ENCODE measurements around the gene BCO2.
"Not testable (repeated sequence)": the region's sequence is repeated elsewhere in the genome, so short reads cannot be mapped to it uniquely, and the experiment has no call there.

Gene BCO2

DNA sequence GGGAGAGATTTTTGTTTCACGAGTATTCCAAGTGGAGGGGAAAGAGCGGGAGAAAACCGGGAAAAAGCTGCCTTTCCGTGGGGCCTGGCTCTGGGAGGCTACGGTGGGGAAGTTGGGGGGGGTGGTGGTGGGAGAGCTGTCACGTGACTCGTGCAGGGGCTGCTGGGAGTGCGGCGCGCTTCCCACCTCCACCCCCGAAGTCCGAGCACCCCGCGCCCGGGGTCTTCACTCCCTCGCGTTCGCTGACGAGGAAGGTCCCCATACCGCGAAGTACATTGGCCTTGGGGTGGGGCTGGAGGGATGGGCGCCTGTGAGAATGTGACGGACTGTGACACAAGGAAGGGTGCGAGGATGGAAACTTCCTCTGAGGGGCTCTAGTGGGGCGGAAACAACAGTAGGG lies 8.2 kb upstream of the BCO2 start, which contains the start of gene TEX12:
Gene TEX12 (plus strand): TSS at position 228 of the 400 bp plus-strand sequence. CDS start 1,897 bp downstream, outside the sequence.
- no peak for DNase-seq

DNA sequence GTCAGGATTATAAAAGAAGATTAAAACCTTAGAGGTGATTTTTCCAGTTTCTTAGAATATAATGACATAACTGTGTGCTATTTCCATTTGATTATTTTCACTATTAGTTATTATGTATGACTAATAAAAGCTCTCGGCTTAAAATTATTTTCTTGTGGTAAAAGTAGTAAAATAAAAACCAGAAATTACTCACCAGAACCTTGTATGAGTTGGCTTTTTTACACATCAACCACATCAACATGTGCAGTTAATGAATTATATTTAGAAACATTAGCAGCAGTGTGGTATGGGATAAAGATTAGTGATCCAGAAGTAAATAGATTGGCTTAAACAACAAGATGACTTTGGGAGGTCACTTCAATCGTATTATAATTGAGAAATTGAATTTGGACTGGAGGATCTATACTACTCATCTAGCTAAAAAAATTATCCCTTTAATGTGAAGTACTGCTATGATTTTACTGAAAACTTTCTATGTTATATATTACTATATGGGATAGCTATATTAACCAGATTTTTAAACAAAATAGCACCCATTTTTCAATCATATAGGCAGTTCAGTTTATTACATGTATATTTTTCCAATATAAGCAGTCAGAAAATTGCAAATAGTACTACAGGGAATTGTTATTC lies 2.8 kb upstream of the BCO2 start:
- DNase-seq: no peak

DNA sequence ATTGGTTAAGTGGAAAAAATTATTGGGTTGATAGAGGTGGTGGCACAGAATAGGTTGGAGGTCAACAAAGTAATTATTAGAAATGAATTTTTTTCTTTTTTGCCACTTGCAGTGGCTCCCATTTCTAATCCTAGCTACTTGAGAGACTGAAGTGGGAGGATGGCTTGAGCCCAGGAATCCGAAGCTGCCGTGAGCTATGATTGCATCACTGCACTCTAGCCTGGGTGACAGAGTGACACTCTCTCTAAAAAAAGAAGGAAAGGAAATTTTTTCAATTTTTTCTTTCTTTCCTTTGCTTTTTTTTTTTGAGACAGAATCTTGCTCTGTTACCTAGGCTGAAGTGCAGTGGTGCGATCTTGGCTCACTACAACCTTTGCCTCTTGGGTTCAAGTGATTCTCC lies 2.2 kb upstream of the BCO2 start:
- DNase-seq: no peak

DNA sequence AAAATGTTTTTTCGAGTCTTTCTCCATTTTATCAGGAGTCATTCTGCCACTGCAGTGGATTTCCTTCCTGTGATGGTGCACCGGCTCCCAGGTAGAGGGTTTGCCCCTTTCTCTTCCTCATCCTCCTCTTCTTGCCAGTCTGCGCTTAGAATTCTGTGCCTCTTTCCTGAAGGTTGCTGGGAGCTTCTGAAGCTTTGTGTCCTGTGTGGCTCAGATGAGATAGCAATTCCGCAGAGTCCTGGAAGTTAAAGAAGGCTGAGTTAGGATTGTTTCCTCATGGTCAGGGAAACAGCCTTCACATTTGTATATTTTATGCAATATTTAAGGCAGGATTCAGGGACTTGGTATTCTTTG lies 264 bp downstream of the BCO2 start:
- DNase-seq: no peak

DNA sequence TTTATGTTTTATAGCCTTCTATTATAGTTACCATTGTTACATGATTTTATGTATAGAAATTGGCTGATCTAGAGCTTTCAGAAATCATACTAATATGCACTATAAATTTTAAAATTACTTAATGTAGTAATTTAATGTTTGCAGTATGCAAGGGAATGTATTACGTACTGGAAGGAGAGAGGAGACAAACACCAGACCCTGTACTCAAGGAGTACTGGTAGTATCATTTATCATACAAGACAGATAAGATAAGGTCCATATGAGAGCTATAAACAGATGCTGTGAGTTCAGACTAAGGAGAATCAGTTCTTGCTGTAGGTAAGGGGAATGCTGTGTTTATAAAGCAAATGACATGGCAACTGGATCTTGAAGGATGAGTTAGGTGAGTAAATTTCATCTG lies 765 bp downstream of the BCO2 start:
- no peak for DNase-seq

DNA sequence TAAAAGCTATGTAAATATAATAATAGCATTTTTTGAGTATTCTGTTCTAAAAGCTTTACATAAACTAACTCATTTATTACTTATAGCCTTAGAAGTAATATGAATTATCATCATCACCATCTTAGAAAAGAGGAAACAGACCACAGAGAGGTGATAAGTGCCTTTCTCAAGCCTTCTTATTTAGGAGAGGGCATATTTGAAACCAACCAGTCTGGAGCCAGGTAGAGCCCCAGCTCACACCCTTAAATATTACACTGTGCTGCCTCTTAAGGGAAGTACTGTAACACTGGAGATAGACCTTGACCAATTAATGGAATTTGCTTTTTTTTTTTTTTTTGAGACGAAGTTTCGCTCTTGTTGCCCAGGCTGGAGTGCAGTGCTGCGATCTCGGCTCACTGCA lies 2.3 kb downstream of the BCO2 start:
- DNase-seq: no peak

DNA sequence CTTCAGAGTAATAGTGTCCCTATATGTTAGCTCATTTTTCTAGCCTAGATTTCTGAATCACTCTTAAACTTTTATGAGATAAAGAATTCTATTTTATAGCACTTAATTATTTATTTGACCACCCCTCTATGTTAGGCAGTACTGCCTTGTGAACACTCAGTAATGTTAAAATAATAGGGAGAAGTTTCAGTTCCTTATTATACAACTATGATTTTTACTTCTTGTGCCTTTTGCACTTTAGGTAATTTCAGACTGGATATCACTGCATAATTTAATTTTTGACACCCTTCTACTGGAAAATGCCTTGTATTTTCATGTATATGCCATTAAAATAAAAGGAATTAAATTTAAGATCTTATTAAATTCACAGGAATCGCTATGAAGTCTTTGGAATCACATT lies 3.1 kb downstream of the BCO2 start:
- no peak for DNase-seq

DNA sequence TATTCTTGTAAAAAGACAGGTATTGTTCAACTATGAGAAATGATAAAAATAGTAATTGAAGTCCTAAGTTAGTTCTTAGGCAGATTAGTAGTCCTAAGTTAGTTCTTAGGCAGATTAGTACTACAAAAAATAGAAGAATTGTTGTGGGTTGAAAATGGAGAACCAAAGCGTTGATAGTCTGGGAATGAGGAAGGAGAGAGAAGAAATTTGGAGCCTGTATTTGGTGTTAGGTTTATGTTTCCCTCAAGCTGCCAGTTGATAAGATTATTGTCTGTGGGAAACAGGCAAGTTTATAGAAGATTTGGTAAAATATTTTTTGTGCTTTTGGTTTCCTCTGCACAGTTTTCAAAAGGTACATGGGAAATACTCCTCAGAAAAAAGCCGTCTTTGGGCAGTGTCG lies 3.6 kb downstream of the BCO2 start:
- DNase-seq: no peak

DNA sequence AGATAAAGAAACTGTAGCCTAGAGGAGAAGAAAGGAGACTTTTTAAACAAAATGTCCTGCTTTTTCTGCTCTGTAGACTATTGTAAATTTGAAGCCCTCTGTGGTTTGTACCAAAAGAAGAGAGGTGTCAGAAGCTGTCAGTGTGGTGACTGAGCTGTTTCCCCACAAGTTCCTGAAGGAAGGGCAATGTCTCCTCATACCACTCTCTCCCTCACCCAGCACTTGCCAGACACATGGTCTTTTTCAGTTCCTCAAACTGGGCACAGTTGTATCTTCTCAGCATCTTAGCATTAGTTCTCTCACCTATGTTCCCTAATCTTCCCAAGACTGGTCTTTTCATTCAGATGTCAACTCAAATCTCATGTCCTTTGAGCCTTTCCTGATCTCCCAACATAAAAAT lies 4.3 kb downstream of the BCO2 start:
- no peak for DNase-seq

DNA sequence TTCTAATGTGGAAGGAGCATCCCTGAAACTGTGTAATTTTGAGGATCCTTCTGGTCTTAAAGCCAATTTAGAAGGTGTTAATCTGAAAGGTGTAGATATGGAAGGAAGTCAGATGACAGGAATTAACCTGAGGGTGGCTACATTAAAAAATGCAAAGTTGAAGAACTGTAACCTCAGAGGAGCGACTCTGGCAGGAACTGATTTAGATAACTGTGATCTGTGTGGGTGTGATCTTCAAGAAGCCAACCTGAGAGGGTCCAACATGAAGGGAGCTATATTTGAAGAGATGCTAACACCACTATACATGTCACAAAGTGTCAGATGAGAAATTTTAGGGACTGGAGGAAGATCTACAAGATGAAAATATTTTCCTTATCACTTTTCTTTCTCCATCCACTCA lies 7.6 kb downstream of the BCO2 start:
- DNase-seq: no peak

DNA sequence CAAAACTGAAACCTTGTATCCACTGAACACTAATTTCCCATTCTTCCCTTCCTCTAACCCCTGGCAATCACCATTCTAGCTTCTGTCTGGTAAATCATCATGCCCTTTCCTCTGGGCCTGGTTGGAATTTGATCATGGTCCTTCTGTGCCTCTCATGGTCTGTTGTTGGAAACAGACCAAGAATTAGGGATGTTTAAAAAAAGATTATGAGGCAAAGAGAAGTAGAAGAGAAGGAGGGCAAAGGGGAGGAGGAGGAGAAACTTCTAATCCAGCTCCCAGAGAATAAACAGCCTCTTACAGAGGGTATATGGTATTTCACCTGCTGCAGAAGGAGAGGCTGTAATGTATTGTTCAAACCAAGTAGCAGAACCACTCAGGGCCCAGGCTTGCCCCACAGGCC lies 10.6 kb downstream of the BCO2 start:
- DNase-seq: no peak

DNA sequence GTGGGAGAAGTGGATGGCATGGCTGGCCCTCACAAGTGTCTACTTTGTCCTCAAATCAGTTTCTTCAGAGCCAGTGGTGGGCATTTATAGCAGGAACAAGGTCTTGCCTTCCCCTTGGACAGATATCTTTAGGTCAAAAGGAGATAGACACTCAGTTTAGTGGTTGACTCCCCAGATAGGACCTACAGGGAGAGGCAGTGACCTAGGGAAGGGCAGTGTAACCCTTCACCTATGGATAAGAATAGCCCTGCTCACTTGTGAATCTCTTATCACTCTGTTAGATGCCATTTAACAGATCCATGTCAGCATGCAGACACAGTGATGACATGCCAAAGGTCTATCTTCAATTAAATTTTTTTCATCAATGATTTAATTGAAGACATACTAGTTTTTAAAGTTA lies 11.0 kb downstream of the BCO2 start:
- no peak for DNase-seq

DNA sequence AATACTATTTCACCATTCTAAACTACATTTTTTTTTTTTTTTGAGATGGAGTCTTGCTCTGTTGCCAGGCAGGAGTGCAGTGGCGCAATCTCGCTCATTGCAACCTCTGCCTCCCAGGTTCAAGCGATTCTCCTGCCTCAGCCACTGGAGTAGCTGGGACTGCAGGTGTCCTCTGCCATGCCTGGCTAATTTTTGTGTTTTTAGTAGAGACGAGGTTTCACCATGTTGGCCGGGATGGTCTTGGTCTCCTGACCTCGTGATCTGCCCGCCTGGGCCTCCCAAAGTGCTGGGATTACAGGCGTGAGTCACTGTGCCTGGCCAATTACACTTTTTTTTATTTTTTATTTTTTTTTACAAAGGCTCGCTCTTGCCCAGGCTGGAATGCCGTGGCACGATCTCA lies 19.8 kb downstream of the BCO2 start:
- DNase-seq: not testable (repeated sequence)

DNA sequence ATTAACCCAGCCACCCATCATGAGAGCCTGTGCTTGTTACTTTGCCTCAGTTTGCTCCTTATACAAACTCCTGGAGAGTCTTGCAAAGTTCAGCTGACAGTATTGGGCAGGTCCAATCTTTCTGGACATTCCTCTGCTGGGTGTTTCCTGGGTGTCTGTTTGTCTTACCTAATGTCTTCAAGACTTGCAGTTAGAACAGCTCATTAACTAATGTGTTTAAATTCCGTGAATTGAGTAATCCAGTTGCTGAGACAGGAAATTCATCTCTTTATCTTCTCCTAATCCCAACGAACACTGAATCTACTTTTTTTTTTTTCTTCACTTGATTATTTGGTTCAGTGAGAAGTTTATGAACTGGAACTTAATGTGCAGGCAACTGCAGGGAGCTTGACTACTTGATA lies 20.6 kb downstream of the BCO2 start:
- no peak for DNase-seq

DNA sequence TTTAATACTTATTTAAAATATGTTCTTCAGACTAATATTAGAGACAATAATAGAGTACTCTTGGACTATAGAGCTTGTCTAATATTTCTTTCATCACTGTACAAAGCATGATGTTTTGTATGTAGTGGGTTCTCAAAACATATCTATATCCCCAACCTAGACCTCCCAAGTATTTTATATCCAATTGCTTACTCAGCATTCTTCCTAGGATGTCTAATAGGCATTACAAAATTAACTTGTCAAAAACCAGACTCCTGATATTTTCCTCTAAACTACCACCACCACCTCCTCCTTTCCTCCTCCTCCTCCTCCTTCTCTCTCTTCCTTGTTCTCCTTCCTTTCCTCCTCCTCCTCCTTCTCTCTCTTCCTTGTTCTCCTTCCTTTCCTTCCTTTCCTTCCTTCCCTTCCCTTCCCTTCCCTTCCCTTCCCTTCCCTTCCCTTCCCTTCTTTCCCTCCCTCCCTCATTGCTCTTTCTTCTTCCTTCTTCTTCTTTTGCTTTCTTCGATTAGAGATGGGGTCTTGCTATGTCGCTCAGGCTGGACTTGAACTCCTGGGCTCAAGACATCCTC lies 21.3 kb downstream of the BCO2 start:
- no peak for DNase-seq

DNA sequence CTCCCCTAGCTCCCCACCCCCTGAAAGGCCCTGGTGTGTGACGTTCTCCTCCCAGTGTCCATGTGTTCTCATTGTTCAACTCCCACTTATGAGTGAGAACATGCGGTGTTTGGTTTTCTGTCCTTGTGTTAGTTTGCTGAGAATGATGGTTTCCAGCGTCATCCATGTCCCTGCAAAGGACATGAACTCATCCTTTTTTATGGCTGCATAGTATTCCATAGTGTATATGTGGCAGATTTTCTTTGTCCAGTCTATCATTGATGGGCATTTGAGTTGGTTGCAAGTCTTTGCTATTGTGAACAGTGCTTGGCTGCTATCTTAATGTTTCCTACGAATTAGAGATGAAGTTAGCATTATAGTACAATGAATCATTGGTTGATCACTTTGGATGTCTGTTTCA lies 23.8 kb downstream of the BCO2 start:
- DNase-seq: not testable (repeated sequence)

DNA sequence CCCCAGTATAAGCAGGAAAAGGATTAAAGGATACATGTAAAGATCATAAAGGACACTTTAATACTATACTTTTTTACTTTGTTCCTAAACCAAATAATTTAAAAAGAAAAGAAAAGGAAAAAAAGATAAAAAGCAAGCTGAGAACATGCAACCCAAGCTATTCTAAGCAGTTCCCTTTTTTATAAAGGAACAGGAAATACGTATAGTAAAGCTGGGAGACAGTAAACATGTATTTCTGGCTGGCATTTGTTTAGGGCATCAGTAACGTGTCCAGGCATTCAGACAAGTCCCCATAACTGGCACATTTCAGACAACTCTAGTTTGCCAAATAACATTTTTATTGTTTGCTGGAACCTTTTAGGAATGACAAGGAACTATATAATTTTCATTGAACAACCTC lies 24.9 kb downstream of the BCO2 start:
- DNase-seq: no peak

DNA sequence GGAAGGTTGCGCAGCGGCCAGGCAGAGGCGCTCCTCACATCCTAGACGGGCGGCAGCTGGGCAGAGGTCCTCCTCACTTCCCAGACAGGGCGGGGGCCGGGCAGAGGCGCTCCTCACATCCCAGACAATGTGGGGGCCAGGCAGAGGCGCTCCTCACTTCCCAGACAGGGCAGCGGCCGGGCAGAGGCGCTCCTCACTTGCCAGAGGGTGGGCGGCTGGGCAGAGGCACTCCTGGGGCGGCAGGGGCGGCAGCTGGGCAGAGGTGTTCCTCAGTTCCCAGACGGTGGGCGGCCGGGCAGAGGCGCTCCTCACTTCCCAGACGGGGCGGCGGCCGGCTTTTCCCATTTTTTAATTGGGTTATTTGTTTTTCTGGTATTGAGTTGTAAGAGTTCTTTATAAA lies 30.8 kb downstream of the BCO2 start:
- DNase-seq: no peak

DNA sequence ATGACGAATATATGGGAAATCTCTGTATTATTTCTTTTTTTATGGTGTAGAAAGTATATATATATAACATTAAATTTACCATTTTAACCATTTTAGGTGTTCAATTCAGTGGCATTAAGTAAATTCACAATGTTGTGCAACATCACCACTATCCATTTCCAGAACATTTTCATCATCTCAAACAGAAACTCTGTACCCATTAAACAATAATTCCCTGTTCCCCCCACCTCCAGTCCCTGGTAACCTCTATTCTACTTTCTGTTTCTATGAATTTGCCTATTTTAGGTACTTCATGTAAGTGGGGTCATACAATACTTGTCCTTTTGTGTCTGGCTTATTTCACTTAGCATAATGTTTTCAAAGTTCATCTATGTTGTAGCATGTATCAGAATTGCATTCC lies 35.6 kb downstream of the BCO2 start:
- DNase-seq: no peak

DNA sequence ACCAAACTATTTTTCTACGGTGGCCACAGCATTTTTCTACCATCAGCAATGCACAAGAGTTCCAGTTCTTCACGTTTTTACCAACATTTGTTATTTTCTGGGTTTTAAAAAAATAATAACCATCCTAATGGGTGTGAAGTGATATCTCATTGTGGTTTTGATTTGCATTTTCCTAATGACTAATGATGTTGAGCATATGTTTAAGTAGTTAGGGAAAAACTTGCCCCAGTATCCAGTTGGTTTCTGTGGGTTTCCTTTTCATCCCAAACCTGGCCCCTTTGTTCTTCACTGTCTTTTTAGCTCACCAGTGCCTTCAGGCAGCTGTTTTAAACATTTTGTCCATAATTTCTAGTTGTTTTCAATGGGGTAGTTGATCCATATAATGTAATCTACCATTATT lies 36.2 kb downstream of the BCO2 start:
- no peak for DNase-seq

DNA sequence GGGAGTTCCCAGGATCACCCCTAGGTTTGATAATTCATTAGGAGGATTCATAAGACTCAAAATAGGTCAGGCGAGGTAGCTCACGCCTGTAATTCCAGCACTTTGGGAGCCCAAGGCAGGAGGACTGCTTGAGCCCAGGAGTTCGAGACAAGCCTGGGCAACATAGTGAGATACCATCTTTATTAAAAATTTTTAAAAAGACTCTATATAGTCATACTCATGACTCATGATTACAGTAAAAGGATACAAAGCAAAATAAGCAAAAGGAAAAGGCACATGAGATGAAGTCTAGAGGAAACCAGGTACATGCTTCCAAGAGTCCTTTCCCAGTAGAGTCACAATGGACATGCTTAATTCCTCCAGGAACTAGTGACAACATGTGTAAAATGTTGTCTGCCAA lies 37.0 kb downstream of the BCO2 start:
- DNase-seq: no peak

DNA sequence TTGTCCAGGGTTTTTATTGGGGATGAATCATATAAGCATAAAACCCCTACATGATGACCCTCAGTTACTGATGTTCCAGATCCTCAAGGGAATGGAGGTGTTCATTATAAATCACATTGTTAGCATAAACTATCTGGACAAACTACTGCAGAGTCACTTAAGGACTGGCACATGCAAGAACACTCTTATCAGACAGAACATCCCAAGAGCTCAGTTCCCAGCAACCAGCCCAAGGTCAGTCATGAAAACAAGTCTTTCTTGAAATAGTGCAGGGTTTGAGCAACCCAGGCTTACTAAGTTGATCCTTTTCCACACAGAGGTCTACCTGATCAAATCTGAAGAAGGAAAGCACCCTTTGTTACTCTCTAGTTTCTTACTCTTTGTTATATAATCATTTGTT lies 37.4 kb downstream of the BCO2 start:
- DNase-seq: no peak

DNA sequence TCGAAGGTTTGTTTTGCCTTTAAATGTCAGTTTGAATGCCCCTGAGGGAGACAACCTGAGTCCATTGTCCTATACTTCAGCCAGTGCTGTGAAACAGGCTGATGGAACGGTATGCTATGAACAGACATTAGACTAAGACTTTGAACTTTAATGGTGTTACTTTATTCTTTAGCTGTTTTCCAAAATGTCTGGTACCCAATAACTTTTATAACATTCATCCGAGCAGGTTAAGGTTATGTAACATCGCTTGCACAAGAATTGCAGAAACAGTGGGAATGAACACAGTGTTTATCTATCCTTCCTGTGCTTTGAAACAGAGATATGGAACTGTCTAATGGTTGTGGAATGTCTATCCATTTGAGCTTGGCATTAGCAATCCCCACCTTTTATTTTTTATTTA lies 38.4 kb downstream of the BCO2 start:
- no peak for DNase-seq

DNA sequence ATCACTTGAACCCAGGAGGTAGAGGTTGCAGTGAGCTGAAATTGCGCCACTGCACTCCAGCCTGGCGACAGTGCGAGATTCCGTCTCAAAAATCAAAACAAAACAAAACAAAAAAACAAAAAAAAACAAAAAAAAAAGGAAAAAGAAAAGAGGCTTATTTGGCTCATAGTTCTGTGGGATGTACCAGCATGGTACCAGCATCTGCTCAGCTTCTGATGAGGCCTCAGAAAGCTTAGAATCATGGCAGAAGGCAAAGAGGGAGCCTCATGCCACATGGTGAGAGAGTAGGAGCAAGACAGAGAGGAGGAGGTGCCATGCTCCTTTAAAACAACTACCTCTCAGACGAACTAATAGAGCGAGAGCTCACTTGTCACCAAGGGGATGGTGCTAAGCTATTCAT lies 40.3 kb downstream of the BCO2 start:
- DNase-seq: no peak

DNA sequence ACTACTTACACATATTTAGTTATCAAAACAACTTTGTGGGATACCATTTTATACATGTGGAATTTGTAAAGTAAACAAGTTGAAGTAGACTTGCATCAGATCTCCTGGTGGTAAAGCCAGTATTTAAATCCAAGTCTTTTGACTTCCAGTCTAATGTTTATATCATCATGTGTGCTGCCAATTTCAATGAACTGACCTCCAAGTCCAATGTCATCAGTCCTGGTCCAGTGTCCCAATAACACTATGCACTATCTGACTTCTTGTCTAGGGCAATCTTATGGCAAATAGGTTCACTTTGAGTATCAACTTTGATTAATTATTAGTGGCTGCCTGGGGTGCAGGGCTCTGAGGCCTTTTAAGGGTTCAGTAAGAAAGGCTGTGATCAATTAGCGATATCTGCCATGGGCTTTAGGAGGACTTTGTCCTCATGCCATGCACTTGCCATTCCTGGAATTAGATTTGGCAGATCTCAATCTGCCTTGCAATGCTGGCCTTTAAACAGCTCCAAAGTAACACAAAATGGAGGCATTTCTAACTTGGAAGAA lies 41.3 kb downstream of the BCO2 start:
- DNase-seq: no peak
